ENCODE measurements around the gene G6PC1. TPM values are rescaled to one million over a fixed set of nuclear protein-coding genes. Genes with fewer than 3 reads are reported as not detected.

Gene G6PC1
- total RNA-seq, 2 experiments from 2014 or later: not detected

Other genes starting within 250 kb of the G6PC1 start
- 10 to 100 TPM; 13.5 to 14.6 TPM for gene TUBG2, start 241.5 kb upstream of the G6PC1 start, total RNA-seq
- gene PLEKHH3, start 223.8 kb upstream of the G6PC1 start, total RNA-seq: 1 to 10 TPM; 1.3 to 1.4 TPM
- under 1 TPM in 1 of 2 experiments, not detected in 1; 0.45 TPM for gene CCR10, start 219.0 kb upstream of the G6PC1 start, total RNA-seq
- gene CNTNAP1, start 218.3 kb upstream of the G6PC1 start, total RNA-seq: 1 to 10 TPM in 1 of 2 experiments, under 1 TPM in 1; 0.61 to 1.9 TPM
- 10 to 100 TPM; 39.9 to 46.5 TPM for gene EZH1, start 155.8 kb upstream of the G6PC1 start, total RNA-seq
- gene RAMP2, start 139.6 kb upstream of the G6PC1 start, total RNA-seq: not detected
- 10 to 100 TPM; 62.8 to 77.8 TPM for gene VPS25, start 127.3 kb upstream of the G6PC1 start, total RNA-seq
- gene WNK4, start 120.2 kb upstream of the G6PC1 start, total RNA-seq: under 1 TPM; 0.20 to 0.59 TPM
- 10 to 100 TPM; 43.7 to 48.2 TPM for gene COA3, start 102.1 kb upstream of the G6PC1 start, total RNA-seq
- not detected for gene CNTD1, start 101.9 kb upstream of the G6PC1 start, total RNA-seq
- 10 to 100 TPM; 94.7 to 99.8 TPM for gene BECN1, start 76.5 kb upstream of the G6PC1 start, total RNA-seq
- gene PSME3, start 67.4 kb upstream of the G6PC1 start, total RNA-seq: 100 to 1,000 TPM; 123 to 166 TPM
- gene AOC2, start 56.2 kb upstream of the G6PC1 start, total RNA-seq: 1 to 10 TPM; 1.8 to 2.4 TPM
- gene AOC3, start 49.6 kb upstream of the G6PC1 start, total RNA-seq: 1 to 10 TPM; 1.1 to 1.5 TPM
- 10 to 100 TPM; 34.1 to 41.9 TPM for gene AARSD1, start 63.7 kb downstream of the G6PC1 start, total RNA-seq
- gene PTGES3L, start 79.3 kb downstream of the G6PC1 start, total RNA-seq: under 1 TPM in 1 of 2 experiments, not detected in 1; 0.30 TPM
- 10 to 100 TPM; 16.9 to 17.4 TPM for gene RUNDC1, start 79.8 kb downstream of the G6PC1 start, total RNA-seq
- gene RPL27, start 97.6 kb downstream of the G6PC1 start, total RNA-seq: 100 to 1,000 TPM; 889 to 934 TPM
- gene IFI35, start 106.0 kb downstream of the G6PC1 start, total RNA-seq: 100 to 1,000 TPM; 125 to 175 TPM
- gene VAT1, start 121.6 kb downstream of the G6PC1 start, total RNA-seq: 10 to 100 TPM; 10.7 to 16.8 TPM
- not detected for gene RND2, start 124.4 kb downstream of the G6PC1 start, total RNA-seq
- 100 to 1,000 TPM in 1 of 2 experiments, 10 to 100 TPM in 1; 84.3 to 102 TPM for gene BRCA1, start 224.6 kb downstream of the G6PC1 start, total RNA-seq